Mammary epithelial cell (primary cell): ENCODE data around the gene TXNDC16.
"Not testable (repeated sequence)": the region's sequence is repeated elsewhere in the genome, so short reads cannot be mapped to it uniquely, and the experiment has no call there.

Source experiments
- EZH2 ChIP-seq: IDR thresholded peaks from 2 replicates; pipeline ENCODE4 v1.6.1; 2012; ENCODE audit warnings: low read length, inconsistent platforms, borderline replicate concordance
- TF ChIP-seq, protein P1 (sequence below), 2 donors: IDR thresholded peaks in 1 of 2; conservative IDR thresholded peaks in 1 of 2; 2 replicates each; pipeline ENCODE4 v1.5.1; 2011 to 2012; ENCODE audit warnings: inconsistent platforms in 2 of 2, low read length in 2 of 2, mild to moderate bottlenecking in 2 of 2, control low read depth in 1 of 2, low read depth in 1 of 2; ENCODE audit not compliant: insufficient read depth in 1 of 2; ENCODE audit errors: extremely low read depth in 1 of 2

DNA sequence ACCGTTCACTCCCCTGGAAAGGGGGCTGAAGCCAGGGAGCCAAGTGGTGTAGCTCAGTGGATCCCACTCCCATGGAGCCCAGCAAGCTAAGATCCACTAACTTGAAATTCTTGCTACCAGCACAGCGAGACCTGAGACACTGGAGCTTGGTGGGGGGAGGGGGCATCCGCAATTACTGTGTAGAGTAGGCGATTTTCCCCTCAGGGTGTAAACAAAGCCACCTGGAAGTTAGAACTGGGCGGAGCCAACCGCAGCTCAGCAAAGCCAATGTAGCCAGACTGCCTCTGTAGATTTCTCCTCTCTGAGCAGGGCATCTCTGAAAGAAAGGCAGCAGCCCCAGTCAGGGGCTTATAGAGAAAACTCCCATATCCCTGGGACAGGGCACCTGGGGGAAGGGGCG is 16.1 kb upstream of the TXNDC16 start:
- TF ChIP-seq, protein P1, sequence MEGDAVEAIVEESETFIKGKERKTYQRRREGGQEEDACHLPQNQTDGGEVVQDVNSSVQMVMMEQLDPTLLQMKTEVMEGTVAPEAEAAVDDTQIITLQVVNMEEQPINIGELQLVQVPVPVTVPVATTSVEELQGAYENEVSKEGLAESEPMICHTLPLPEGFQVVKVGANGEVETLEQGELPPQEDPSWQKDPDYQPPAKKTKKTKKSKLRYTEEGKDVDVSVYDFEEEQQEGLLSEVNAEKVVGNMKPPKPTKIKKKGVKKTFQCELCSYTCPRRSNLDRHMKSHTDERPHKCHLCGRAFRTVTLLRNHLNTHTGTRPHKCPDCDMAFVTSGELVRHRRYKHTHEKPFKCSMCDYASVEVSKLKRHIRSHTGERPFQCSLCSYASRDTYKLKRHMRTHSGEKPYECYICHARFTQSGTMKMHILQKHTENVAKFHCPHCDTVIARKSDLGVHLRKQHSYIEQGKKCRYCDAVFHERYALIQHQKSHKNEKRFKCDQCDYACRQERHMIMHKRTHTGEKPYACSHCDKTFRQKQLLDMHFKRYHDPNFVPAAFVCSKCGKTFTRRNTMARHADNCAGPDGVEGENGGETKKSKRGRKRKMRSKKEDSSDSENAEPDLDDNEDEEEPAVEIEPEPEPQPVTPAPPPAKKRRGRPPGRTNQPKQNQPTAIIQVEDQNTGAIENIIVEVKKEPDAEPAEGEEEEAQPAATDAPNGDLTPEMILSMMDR (conservative IDR thresholded peaks at IDR 0.05 in 1 of 2, IDR thresholded peaks at IDR 0.05 in 1 of 2; ENCODE audit: extremely low read depth in 1 of 2, insufficient read depth in 1 of 2, low read depth in 1 of 2, low read length in 2 of 2) = not testable (repeated sequence)
- TF ChIP-seq EZH2 = not testable (repeated sequence)
